GM10847 (cell line): ENCODE results near the gene ACTN2.

Experiments used
- POLR2A ChIP-seq: IDR thresholded peaks from 2 replicates; pipeline ENCODE4 v1.6.1; 2011; ENCODE audit not compliant: insufficient read length; ENCODE audit errors: extremely low read depth

The ACTN2 gene

DNA sequence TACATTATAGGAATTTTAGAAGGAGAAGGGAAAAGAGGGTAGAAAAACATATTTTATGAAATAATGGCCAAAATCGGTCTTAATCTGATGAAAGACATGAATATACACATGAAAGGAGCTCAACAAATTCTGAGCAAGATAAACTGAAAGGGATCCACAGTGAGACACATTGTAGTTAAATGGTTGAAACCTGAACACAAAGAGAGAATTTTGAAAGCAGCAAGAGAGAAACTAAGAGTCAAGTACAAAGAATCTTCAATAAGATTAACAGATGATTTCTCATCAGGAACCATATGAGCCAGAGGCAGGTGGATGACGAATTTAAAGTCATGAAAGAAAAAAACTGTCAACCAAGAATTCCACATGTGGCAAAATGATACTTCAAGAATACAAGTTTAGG, 93.0 kb downstream of the ACTN2 start:
- no peak for TF ChIP-seq POLR2A

DNA sequence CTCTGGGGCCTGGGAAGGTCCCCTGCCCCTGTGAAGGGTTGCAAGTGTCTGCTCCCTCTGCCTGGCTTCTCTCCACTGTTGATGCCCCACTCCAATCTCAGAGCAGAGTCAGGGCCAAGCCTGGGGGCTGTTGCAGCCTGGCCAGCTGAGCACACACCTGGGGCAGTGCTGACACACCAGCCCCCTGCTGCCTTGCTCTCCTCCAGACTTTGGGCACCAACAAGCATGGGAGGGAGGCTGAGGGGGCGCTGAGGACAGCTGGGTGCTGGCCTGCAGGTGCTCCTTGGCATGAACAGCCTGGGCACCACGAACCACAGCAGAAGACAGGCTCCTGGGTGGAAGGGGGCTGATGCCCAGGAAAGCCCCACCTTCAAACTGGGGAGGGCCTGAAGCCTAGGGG, 99.2 kb downstream of the ACTN2 start:
- TF ChIP-seq POLR2A = no peak

- TF ChIP-seq POLR2A = no peak
Observed at GRCh38 chr1:236786453-236786852, 100.2 kb downstream of the ACTN2 start.

- TF ChIP-seq POLR2A = no peak
Observed at GRCh38 chr1:236794585-236795034, 108.3 kb downstream of the ACTN2 start.

DNA sequence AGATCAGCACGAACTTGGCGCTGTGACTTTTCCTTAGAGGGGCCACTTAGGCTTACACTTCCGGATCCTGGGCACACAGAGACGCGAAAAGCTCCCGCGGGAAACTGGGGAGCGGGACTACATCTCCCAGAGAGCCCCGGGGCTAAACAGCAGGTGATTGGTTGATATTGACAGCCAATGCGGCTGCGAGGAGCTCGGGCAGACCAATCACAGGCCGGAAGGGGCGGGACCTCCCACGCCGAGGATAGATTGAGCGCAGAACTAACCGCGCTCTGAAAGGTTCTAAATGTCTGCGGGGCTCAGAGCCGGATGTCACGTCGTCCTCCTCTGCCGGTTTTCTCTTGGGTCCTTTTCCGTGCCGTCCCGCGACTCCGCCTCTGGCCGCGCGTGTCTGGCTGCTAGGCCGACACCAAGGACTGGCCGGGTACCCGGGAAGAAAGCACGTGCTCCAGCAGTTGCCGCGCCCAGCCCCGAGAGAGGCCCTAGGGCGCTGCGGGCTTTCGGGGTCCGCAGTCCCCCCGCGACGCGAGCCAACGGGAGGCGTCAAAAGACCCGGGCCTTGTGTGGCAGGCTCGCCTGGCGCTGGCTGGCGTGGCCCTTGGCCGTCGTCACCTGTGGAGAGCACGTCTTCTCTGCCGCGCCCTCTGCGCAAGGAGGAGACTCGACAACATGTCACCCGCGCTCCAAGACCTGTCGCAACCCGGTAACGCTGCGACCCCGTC, 108.9 kb downstream of the ACTN2 start, which contains the start of gene MTR:
Gene MTR, plus strand, starts transcription at position 258 of the 722 bp plus-strand sequence. Its CDS starts 412 bp downstream, at position 670.
- TF ChIP-seq POLR2A = peak; percentile 74

DNA sequence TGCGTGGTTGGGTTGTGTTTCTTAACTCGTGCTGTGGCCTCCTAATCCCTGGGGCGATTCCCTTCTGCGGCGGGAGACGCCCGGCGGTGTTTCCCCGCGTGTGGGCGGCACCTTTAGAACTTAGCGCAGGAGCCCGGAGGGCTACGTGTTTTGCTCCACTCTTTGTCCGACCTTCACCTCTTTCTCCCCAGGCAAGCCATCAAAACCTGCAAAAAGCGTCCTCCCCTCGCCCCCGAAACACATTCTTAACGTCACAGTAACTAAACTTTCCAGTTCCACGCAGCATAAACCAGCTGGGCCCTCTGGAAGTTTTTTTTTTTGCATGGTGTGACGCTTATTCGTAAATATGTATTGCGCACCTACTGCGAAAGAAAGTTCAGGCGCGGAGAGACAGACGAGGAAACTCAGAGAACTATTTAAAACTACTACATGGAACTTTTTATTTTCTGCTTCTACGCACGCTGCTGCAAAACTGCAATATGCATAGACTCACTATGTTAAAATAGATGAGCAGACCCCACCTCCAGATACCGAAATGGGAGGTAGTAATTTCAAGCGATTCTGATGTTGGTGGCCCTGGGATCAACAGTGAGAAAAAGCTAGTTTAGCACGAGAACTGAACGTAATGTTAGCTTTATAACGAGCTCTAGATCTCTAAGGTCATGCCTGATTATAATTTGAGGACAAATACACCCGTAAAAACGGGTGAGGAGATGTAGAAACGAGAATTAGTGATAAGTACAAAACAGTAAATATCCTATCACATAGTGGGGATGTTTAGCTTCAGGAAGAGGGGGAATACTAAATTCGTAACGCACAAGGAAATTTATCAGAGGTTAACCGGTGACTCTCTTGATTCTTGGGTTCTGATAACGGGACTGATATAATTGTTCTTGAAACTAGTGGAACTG, 109.7 kb downstream of the ACTN2 start:
- no peak for TF ChIP-seq POLR2A

- no peak for TF ChIP-seq POLR2A
Observed at GRCh38 chr1:236799001-236799400, 112.7 kb downstream of the ACTN2 start.

DNA sequence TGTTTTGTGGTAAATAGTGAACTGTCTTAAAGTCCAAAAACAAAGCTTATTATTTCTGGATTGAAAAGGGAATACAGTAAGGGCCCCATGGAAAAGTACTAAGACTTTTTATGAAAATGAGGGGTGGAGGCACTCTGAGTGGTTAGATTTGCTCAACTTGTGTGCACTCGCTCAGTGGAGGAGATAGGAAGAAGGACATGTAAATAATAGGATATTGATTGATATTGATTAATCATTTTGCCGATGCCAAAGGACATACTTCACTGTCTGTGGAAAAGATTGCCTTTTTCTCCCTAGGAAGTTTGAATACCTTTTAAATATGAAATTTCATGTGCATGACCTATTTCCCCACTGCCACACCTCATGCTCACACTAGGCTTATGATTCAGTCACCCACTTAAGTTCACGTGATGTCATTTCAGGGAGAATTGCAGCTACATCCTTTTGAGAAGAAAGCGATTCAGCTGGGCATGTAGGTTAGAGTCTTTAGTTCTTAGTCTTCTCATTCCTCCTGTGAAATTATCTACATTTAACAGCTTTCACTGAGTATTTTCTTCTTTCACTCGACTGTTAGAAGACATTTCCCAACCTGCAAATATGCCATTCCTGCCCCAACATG, 113.8 kb downstream of the ACTN2 start:
- no peak for TF ChIP-seq POLR2A

- TF ChIP-seq POLR2A = no peak
Observed at GRCh38 chr1:236800623-236801022, 114.3 kb downstream of the ACTN2 start.

DNA sequence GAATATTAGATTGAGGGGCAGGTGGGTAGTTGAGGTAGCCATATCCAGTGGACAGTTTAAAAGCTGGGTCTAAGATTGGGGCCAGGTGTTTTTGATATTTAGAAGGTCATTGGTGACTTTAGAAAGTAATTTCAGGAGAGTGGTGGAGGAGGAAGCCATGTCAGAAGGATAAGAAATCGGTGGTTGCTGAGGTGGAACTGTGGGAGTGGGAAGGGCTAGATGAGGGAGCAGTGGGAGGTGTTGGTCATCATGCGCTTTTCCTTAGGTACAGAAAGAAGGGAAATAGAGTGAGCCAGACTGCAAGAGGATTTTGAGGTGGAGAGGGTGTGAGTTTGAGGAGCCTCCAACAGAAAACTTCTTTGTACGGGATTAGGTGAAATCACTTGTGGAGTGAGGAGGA, 116.0 kb downstream of the ACTN2 start:
- TF ChIP-seq POLR2A = no peak

- no peak for TF ChIP-seq POLR2A
Observed at GRCh38 chr1:236806634-236807033, 120.3 kb downstream of the ACTN2 start.

DNA sequence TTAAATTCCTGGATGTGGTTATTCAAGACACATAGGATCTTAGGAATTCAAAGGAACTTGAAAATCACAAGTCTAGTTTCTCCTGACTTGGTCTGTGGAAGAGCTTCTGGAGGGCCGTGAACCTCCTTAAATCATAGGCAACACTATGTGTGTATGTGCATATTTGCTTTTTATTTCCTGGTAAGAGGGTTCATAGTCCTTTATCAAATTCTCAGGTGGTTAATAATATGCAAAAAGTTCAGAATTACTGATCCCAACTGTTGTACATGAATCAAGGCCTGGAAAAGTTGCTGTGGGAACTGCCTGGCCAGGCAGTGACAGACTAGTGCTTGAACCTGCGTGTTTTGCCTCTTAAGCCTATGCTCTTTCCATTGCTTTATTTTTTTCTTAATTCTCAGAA, 121.7 kb downstream of the ACTN2 start:
- no peak for TF ChIP-seq POLR2A

DNA sequence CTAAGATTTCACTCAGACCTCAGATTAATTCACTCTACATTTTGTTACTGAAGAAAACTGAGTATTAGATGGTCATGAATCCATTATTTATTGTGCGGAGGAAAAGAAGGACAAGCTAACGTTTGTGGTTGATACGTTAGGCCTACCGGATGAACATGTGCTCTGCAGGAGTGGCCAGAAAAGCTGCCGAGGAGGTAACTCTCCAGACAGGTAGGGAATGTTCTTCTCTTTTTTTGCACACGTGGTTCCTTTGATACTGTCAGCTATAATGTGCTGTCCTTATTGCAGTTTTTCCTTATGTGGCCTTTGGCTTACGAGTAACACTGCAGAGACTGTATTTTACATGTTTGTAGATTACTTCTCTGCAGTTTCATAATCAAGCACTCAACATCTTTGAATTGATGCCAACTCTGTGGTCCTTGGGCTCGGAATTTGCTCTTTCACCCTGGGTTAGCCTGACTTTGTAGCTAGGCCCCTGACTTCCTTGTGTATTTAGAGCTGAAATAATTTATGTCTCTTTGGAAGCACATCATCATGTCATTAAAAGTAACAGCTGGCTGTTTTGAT, 122.3 kb downstream of the ACTN2 start:
- no peak for TF ChIP-seq POLR2A

- TF ChIP-seq POLR2A = no peak
Observed at GRCh38 chr1:236809148-236809547, 122.8 kb downstream of the ACTN2 start.

- no peak for TF ChIP-seq POLR2A
Observed at GRCh38 chr1:236810018-236810417, 123.7 kb downstream of the ACTN2 start.
